Neural crest cell (in vitro differentiated cells): ENCODE results near the gene MMP19. TPM values are rescaled to one million over a fixed set of nuclear protein-coding genes. Genes with fewer than 3 reads are reported as not detected.

Experiments
- DNase-seq: peaks from one replicate; pipeline ENCODE4 v3.0.0; 2021; ENCODE audit warnings: low read depth, mixed read lengths, low spot score
- H3K27ac Mint-ChIP-seq: one replicate; pipeline ENCODE4 v1.8.0; 2021; ENCODE audit warnings: mild to moderate bottlenecking, mixed read lengths; ENCODE audit not compliant: unreplicated experiment
- H3K27me3 Mint-ChIP-seq: 2 replicates; pipeline ENCODE4 v1.8.0; 2021; ENCODE audit warnings: low read depth, mild to moderate bottlenecking, mixed read lengths
- H3K36me3 Mint-ChIP-seq: 2 replicates; pipeline ENCODE4 v1.8.0; 2021; ENCODE audit warnings: low read depth, mild to moderate bottlenecking, mixed read lengths
- H3K4me1 Mint-ChIP-seq: 2 replicates; pipeline ENCODE4 v1.8.0; 2021; ENCODE audit warnings: mixed read lengths
- H3K4me3 Mint-ChIP-seq: one replicate; pipeline ENCODE4 v1.8.0; 2021; ENCODE audit warnings: mild to moderate bottlenecking, mixed read lengths
- H3K9me3 Mint-ChIP-seq: 2 replicates; pipeline ENCODE4 v1.8.0; 2021; ENCODE audit warnings: mixed read lengths
- total RNA-seq: library from RNA; stranded (reverse); gene quantifications from 2 replicates; pipeline ENCODE4 v1.2.1, GENCODE V29; 2021
- TF ChIP-seq, protein P1 (sequence below): fragments of 200-600 bp; sonication (generic); conservative IDR thresholded peaks from 2 replicates; pipeline ENCODE4 v1.5.0; 2021; ENCODE audit warnings: antibody characterized with exemption, mild to moderate bottlenecking

MMP19 gene
- total RNA-seq, 1 donor from 2014 or later: not detected

DNA sequence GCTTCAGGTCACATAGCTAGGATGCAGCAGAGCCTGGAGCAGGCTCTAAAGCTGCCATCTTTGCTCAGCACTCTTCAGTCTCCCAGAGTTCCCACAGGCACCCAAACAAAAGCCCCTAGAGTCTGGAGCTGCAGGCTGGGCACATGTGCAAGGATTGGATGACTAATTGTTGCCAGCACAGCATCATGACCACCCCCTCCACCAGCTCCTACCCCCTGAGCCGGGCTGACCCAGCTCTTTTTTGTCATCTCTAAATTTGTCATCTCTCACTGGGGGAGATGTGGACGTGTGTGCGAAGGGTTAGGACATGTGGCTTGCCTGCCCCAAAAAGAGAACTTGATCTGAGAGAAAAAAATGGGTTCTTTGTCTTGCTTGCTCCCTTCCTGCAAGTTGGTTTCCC, 4.3 kb upstream of the MMP19 start:
- Mint-ChIP-seq H3K4me3 (no peak overlapping the region), H3K27ac (peak overlapping the region; percentile 19), H3K36me3 (no peaks in the 10 kb centered on the region), H3K4me1 (peaks cover 32% of the 10 kb centered on the region), H3K27me3 (peaks cover 5% of the 10 kb centered on the region), H3K9me3 (no peaks in the 10 kb centered on the region)
- TF ChIP-seq, protein P1, sequence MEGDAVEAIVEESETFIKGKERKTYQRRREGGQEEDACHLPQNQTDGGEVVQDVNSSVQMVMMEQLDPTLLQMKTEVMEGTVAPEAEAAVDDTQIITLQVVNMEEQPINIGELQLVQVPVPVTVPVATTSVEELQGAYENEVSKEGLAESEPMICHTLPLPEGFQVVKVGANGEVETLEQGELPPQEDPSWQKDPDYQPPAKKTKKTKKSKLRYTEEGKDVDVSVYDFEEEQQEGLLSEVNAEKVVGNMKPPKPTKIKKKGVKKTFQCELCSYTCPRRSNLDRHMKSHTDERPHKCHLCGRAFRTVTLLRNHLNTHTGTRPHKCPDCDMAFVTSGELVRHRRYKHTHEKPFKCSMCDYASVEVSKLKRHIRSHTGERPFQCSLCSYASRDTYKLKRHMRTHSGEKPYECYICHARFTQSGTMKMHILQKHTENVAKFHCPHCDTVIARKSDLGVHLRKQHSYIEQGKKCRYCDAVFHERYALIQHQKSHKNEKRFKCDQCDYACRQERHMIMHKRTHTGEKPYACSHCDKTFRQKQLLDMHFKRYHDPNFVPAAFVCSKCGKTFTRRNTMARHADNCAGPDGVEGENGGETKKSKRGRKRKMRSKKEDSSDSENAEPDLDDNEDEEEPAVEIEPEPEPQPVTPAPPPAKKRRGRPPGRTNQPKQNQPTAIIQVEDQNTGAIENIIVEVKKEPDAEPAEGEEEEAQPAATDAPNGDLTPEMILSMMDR: no peak
- no peak for DNase-seq

- Mint-ChIP-seq H3K27ac (no peak overlapping the region), H3K9me3 (no peaks in the 10 kb centered on the region), H3K4me1 (peaks cover 31% of the 10 kb centered on the region), H3K36me3 (no peaks in the 10 kb centered on the region), H3K4me3 (no peak overlapping the region), H3K27me3 (peaks cover 5% of the 10 kb centered on the region)
- TF ChIP-seq, protein P1: no peak
- no peak for DNase-seq
Observed at GRCh38 chr12:55845785-55846496, 3.2 kb upstream of the MMP19 start.

DNA sequence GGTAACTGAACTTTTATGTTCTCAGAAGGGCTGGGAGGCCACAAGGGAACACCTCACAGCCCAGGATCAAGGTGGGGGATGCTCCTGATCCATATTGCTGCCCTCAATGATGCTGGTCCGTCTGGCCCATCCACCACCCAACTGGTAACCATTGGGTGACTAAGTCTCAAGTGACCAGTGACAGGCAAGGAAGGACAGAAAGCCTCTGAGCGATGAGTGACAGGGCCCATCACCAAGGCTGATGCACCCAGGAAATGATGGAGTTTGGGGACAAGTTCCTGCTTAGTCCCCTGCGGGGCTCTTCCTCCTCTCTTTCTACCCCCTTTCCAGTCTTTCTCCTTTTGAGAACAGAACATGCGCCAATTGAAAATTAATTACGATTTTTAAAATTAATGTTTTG, 2.6 kb upstream of the MMP19 start:
- H3K4me3 Mint-ChIP-seq: no peak overlapping the region
- no peaks in the 10 kb centered on the region for H3K9me3 Mint-ChIP-seq

GRCh38 chr12:55844961-55845360, 2.2 kb upstream of the MMP19 start:
- no peak overlapping the region for H3K4me3 Mint-ChIP-seq
- H3K4me1 Mint-ChIP-seq: peaks cover 22% of the 10 kb centered on the region
- no peak for DNase-seq
- H3K36me3 Mint-ChIP-seq: no peaks in the 10 kb centered on the region
- TF ChIP-seq, protein P1: no peak
- peaks cover 5% of the 10 kb centered on the region for H3K27me3 Mint-ChIP-seq
- H3K27ac Mint-ChIP-seq: no peak overlapping the region
- H3K9me3 Mint-ChIP-seq: no peaks in the 10 kb centered on the region

More for the DNA sequence above, 2.6 kb upstream of the MMP19 start:
- no peaks in the 10 kb centered on the region for H3K36me3 Mint-ChIP-seq
- H3K4me1 Mint-ChIP-seq: peaks cover 25% of the 10 kb centered on the region
- TF ChIP-seq, protein P1: no peak
- DNase-seq: no peak
- H3K27ac Mint-ChIP-seq: no peak overlapping the region
- H3K27me3 Mint-ChIP-seq: peaks cover 5% of the 10 kb centered on the region

- Mint-ChIP-seq H3K4me1 (peaks cover 16% of the 10 kb centered on the region), H3K36me3 (no peaks in the 10 kb centered on the region), H3K27me3 (peaks cover 7% of the 10 kb centered on the region), H3K27ac (no peak overlapping the region), H3K4me3 (no peak overlapping the region), H3K9me3 (no peaks in the 10 kb centered on the region)
- no peak for DNase-seq
- TF ChIP-seq, protein P1: no peak
Observed at GRCh38 chr12:55843431-55843830, 695 bp upstream of the MMP19 start.
